Adrenal gland (tissue), 12 donors: ENCODE measurements around the gene ALDH3A2. TPM values are rescaled to one million over a fixed set of nuclear protein-coding genes. Genes with fewer than 3 reads are reported as not detected.

Experiments
- DNase-seq, 7 donors: peaks; one replicate each; pipeline ENCODE4 v3.0.0-alpha.2; 2019 to 2020
- H3K27ac ChIP-seq, 5 donors: fragments of 200-600 bp; sonication (generic) in 4 of 5; 1 replicate in 3 of 5; 2 replicates in 2 of 5; pipeline versions ENCODE4 v1.5.1 to v1.8.0; 2016 to 2020; ENCODE audit warnings: mild to moderate bottlenecking in 1 of 5
- H3K27me3 ChIP-seq: fragments of 200-600 bp; 2 replicates; pipeline ENCODE4 v1.8.0; 2021
- H3K36me3 ChIP-seq, 2 donors: fragments of 200-600 bp; replicated peaks in 1 of 2; 1 replicate in 1 of 2; 2 replicates in 1 of 2; pipeline versions ENCODE4 v1.5.1 to v1.8.0; 2018 to 2022
- H3K4me1 ChIP-seq, 2 donors: fragments of 200-600 bp; replicated peaks in 1 of 2; 1 replicate in 1 of 2; 2 replicates in 1 of 2; pipeline versions ENCODE4 v1.5.1 to v1.8.0; 2018 to 2021
- H3K4me3 ChIP-seq, 4 donors: fragments of 200-600 bp; sonication (generic) in 3 of 4; one replicate each; pipeline ENCODE4 v1.5.1; 2016 to 2018
- H3K9me3 ChIP-seq, 3 donors: fragments of 200-600 bp; sonication (generic) in 1 of 3; replicated peaks in 1 of 3; 1 replicate in 2 of 3; 2 replicates in 1 of 3; pipeline versions ENCODE4 v1.5.1 to v1.8.0; 2016 to 2021
- POLR2A ChIP-seq, 2 donors: fragments of 450-650 bp; IDR thresholded peaks; one replicate each; pipeline ENCODE4 v1.6.1; 2017; ENCODE audit warnings: antibody characterized with exemption in 2 of 2, mild to moderate bottlenecking in 2 of 2, moderate library complexity in 1 of 2
- WGBS, 4 donors: extraction: QIAGEN DNeasy Blood & Tissue Kit in 2 of 4; methylation state at CpG; one replicate each; pipeline versions ENCODE4 v1.1.5 to v1.1.7; 2013 to 2017; 5-methylcytosine and 5-hydroxymethylcytosine counted together
- intact Hi-C, 2 donors: fragments of 100-400 bp; cut with DNase I; formaldehyde crosslinking; loops; one replicate each; pipeline versions ENCODE4 v1.14.1 to v1.15.0; 2022 to 2023
- polyA plus RNA-seq, 3 donors: library from polyadenylated mRNA; stranded (reverse); fragments of 200-250 nt in 2 of 3; fragments of 350-450 nt in 1 of 3; fragmentation: Illumina TruSeq in 1 of 3; extraction: RNeasy Lipid Tissue Mini Kit (QIAGEN cat#74804) in 1 of 3; gene quantifications; one replicate each; pipeline ENCODE4 v1.2.3, GENCODE V29; 2013 to 2014
- total RNA-seq, 9 donors: library from RNA; depleted of rRNA in 4 of 9; stranded (reverse); fragments of >200 nt in 4 of 9; fragments of 120-200 nt in 1 of 9; fragmentation: NEBNext Ultra II Directional in 1 of 9; extraction: Animal tissue kit (Norgen Biotek cat#: 25700) in 1 of 9; gene quantifications; one replicate each; pipeline versions ENCODE4 v1.1.0 to v1.2.4, GENCODE V29; 2013 to 2023
- TF ChIP-seq, protein P1 (sequence below), 6 experiments: fragments of 450-650 bp in 4 of 6; fragments of 200-600 bp in 2 of 6; sonication (generic) in 1 of 6; IDR thresholded peaks; 1 replicate in 5 of 6; 2 replicates in 1 of 6; pipeline versions ENCODE4 v1.5.1 to v1.8.0; 2016 to 2021; ENCODE audit warnings: antibody characterized with exemption in 6 of 6, mild to moderate bottlenecking in 2 of 6, moderate library complexity in 1 of 6
- donor health status: healthy with polysubstance abuse.
- donor health status: Bipolar disorder and iron deficiency.
- donor health status: DM: yes; HTN: yes; CAD: no.
- donor health status: DM: no; HTN: no; CAD: no.
- donor health status: DM: no; HTN: no; CAD: no.
- donor health status: DM: yes; HTN: yes; CAD: no.

Gene ALDH3A2
- total and polyA plus RNA-seq, 12 donors: 99.1 to 1,009 (median 444) TPM

GRCh38 chr17:19672009-19672750 is 23.6 kb downstream of the ALDH3A2 start:
- Histone ChIP-seq H3K27ac (peak overlapping the region; percentile 37 to 82 (median 70)), H3K4me1 (peaks cover 11 to 37% of the 10 kb centered on the region in 2 donors), H3K27me3 (no peaks in the 10 kb centered on the region), H3K36me3 (peaks cover 0 to 30% of the 10 kb centered on the region in 2 donors), H3K9me3 (no peaks in the 10 kb centered on the region), H3K4me3 (no peak overlapping the region)
- 36 to 52% (median 38%) methylated on average over 5 of the region's 5 CpGs for WGBS, 4 donors
- intact Hi-C loops: loop anchor here (10.0 kb wide), 3 partner anchors 73 to 157 kb away; partner anchors contain the start of gene ALDH3A1 (in 1 of the 2)
- peak in 1 of 2 donors; percentile 27 for TF ChIP-seq POLR2A (IDR thresholded peaks at IDR 0.05)
- TF ChIP-seq, protein P1, sequence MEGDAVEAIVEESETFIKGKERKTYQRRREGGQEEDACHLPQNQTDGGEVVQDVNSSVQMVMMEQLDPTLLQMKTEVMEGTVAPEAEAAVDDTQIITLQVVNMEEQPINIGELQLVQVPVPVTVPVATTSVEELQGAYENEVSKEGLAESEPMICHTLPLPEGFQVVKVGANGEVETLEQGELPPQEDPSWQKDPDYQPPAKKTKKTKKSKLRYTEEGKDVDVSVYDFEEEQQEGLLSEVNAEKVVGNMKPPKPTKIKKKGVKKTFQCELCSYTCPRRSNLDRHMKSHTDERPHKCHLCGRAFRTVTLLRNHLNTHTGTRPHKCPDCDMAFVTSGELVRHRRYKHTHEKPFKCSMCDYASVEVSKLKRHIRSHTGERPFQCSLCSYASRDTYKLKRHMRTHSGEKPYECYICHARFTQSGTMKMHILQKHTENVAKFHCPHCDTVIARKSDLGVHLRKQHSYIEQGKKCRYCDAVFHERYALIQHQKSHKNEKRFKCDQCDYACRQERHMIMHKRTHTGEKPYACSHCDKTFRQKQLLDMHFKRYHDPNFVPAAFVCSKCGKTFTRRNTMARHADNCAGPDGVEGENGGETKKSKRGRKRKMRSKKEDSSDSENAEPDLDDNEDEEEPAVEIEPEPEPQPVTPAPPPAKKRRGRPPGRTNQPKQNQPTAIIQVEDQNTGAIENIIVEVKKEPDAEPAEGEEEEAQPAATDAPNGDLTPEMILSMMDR (IDR thresholded peaks at IDR 0.05): peak; percentile 10 to 49 (median 33)
- DNase-seq: peak; percentile 81 to 95 (median 90)

DNA sequence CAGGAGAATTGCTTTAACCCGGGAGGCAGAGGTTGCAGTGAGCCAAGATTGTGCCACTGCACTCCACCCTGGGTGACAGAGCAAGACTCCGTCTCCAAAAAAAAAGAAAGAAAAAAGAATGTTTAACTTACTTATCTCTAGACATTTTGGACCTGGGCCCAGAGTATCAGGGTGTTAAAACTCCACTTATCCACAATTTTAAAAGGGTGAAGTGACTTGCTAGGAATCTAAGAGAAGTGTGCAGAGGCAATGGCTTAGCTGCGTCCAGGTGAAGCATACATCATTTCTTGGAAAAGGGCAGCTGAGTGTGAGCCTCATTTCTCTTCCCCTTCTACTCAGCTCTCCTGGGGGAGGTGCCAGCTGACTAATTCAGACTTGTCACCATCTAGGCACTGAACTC is 25.1 kb downstream of the ALDH3A2 start:
- H3K4me1 ChIP-seq: peaks cover 11 to 37% of the 10 kb centered on the region in 2 donors
- intact Hi-C loops: loop anchor here (10.0 kb wide), 3 partner anchors 71 to 159 kb away; partner anchors contain the start of gene ALDH3A1 (in 1 of the 2)
- peaks cover 0 to 37% of the 10 kb centered on the region in 2 donors for H3K36me3 ChIP-seq
- no peaks in the 10 kb centered on the region for H3K27me3 ChIP-seq
- no peak overlapping the region for H3K4me3 ChIP-seq
- TF ChIP-seq, protein P1 (IDR thresholded peaks at IDR 0.05): no peak
- TF ChIP-seq POLR2A (IDR thresholded peaks at IDR 0.05): no peak
- H3K27ac ChIP-seq: peak overlapping the region in 3 of 5 donors; percentile 66 to 80 (median 70)
- DNase-seq: peak in 3 of 7 donors; percentile 63 to 82 (median 69)
- 45 to 65% (median 62%) methylated on average over 3 of the region's 3 CpGs for WGBS, 4 donors
- H3K9me3 ChIP-seq: no peaks in the 10 kb centered on the region

GRCh38 chr17:19676896-19677295 is 28.3 kb downstream of the ALDH3A2 start:
- no peak for DNase-seq
- intact Hi-C loops: loop anchor here (10.0 kb wide), 3 partner anchors 68 to 162 kb away; partner anchors contain the start of gene ALDH3A1 (in 1 of the 2)
- H3K4me1 ChIP-seq: peaks cover 0 to 23% of the 10 kb centered on the region in 2 donors
- WGBS, 4 donors: 85 to 96% (median 94%) methylated on average over 4 of the region's 4 CpGs
- H3K4me3 ChIP-seq: no peak overlapping the region
- H3K27me3 ChIP-seq: no peaks in the 10 kb centered on the region
- TF ChIP-seq POLR2A (IDR thresholded peaks at IDR 0.05): no peak
- TF ChIP-seq, protein P1 (IDR thresholded peaks at IDR 0.05): no peak
- H3K27ac ChIP-seq: no peak overlapping the region
- H3K36me3 ChIP-seq: peaks cover 0 to 34% of the 10 kb centered on the region in 2 donors
- H3K9me3 ChIP-seq: no peaks in the 10 kb centered on the region

- TF ChIP-seq, protein P1 (IDR thresholded peaks at IDR 0.05): no peak
- TF ChIP-seq POLR2A (IDR thresholded peaks at IDR 0.05): no peak
- no peaks in the 10 kb centered on the region for H3K27me3 ChIP-seq
- H3K4me1 ChIP-seq: peaks cover 0 to 14% of the 10 kb centered on the region in 2 donors
- 95 to 99% (median 96%) methylated on average over 5 of the region's 5 CpGs for WGBS, 4 donors
- H3K9me3 ChIP-seq: no peaks in the 10 kb centered on the region
- H3K4me3 ChIP-seq: no peak overlapping the region
- intact Hi-C loops: loop anchor here (10.0 kb wide), 3 partner anchors 67 to 163 kb away; partner anchors contain the start of gene ALDH3A1 (in 1 of the 2)
- peaks cover 0 to 34% of the 10 kb centered on the region in 2 donors for H3K36me3 ChIP-seq
- no peak overlapping the region for H3K27ac ChIP-seq
- DNase-seq: no peak
These were observed 29.3 kb downstream of the ALDH3A2 start for GRCh38 chr17:19677736-19678379.
